Measurements from ENCODE around the gene SEH1L. TPM values are rescaled to one million over a fixed set of nuclear protein-coding genes. Genes with fewer than 3 reads are reported as not detected.
"Not testable (repeated sequence)": the region's sequence is repeated elsewhere in the genome, so short reads cannot be mapped to it uniquely, and the experiment has no call there.

SEH1L gene
- 34.3 and 39.4 TPM in 2 replicates for total RNA-seq

GRCh38 chr18:12947285-12948049 is at the start of gene SEH1L:
TSS of gene SEH1L (plus strand) at chr18:12948011. CDS start at chr18:12948122, 111 bp downstream.
- Histone ChIP-seq H3K4me3 (ENCODE audit: low read depth, low read length) (peak within 1 kb of the TSS; percentile 74), H3K36me3 (ENCODE audit: control insufficient read depth, insufficient read depth, low read length) (no peaks in the 10 kb centered on the region), H3K27me3 (ENCODE audit: control insufficient read depth, insufficient read depth, low read length) (no peaks in the 10 kb centered on the region)
- DNase-seq (ENCODE audit: low read depth) = peak; percentile 71
- TF ChIP-seq, protein P1, sequence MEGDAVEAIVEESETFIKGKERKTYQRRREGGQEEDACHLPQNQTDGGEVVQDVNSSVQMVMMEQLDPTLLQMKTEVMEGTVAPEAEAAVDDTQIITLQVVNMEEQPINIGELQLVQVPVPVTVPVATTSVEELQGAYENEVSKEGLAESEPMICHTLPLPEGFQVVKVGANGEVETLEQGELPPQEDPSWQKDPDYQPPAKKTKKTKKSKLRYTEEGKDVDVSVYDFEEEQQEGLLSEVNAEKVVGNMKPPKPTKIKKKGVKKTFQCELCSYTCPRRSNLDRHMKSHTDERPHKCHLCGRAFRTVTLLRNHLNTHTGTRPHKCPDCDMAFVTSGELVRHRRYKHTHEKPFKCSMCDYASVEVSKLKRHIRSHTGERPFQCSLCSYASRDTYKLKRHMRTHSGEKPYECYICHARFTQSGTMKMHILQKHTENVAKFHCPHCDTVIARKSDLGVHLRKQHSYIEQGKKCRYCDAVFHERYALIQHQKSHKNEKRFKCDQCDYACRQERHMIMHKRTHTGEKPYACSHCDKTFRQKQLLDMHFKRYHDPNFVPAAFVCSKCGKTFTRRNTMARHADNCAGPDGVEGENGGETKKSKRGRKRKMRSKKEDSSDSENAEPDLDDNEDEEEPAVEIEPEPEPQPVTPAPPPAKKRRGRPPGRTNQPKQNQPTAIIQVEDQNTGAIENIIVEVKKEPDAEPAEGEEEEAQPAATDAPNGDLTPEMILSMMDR (IDR thresholded peaks at IDR 0.05; ENCODE audit: insufficient read depth, low read length, poor library complexity, severe bottlenecking) = no peak

DNA sequence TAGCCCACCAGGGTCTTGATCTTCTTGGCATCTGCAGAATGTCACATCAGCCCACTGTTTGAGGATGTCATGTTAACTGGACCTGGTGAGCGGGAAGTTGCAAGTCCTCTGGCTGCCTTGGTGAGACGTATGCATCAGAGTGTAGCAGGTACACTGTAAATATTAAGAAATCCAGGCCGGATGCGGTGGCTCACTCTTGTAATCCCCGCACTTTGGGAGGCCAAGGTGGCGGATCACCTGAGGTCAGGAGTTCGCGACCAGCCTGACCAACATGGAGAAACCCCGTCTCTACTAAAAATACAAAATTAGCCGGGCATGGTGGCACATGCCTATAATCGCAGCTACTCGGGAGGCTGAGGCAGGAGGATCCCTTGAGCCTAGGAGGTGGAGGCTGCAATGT is 46.6 kb upstream of the SEH1L start:
- H3K4me3 ChIP-seq (ENCODE audit: low read depth, low read length); H3K27me3 ChIP-seq (ENCODE audit: control insufficient read depth, insufficient read depth, low read length); DNase-seq (ENCODE audit: low read depth); H3K36me3 ChIP-seq (ENCODE audit: control insufficient read depth, insufficient read depth, low read length): not testable (repeated sequence)

- TF ChIP-seq, protein P1 (IDR thresholded peaks at IDR 0.05; ENCODE audit: insufficient read depth, low read length, poor library complexity, severe bottlenecking) = no peak
- no peak overlapping the region for H3K4me3 ChIP-seq (ENCODE audit: low read depth, low read length)
- DNase-seq (ENCODE audit: low read depth) = no peak
These were observed 43.7 kb upstream of the SEH1L start for GRCh38 chr18:12904012-12904516.

DNA sequence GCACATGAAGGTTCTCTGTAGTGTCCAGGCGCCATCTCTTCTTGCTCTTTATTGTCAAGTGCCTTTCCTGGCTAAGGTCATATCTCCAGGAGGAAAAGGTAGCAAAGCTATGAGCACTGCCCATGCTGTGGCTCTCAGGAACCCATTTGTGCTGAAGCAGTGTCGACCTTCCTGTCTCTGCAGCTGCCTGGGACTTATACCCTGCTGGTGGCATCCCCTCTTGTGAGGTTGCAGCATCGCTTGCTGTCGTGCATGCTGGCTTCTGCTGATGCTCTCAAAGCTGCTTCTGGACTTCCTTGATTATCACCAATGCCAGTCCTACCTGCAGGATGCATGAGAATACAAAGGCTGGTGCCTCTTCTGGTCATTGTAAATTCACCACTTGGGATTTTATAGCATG is 41.7 kb upstream of the SEH1L start:
- DNase-seq (ENCODE audit: low read depth) = no peak
- no peaks in the 10 kb centered on the region for H3K36me3 ChIP-seq (ENCODE audit: control insufficient read depth, insufficient read depth, low read length)
- H3K4me3 ChIP-seq (ENCODE audit: low read depth, low read length) = no peak overlapping the region
- H3K27me3 ChIP-seq (ENCODE audit: control insufficient read depth, insufficient read depth, low read length) = peaks cover 6% of the 10 kb centered on the region
- TF ChIP-seq, protein P1 (IDR thresholded peaks at IDR 0.05; ENCODE audit: insufficient read depth, low read length, poor library complexity, severe bottlenecking) = no peak

More at GRCh38 chr18:12904012-12904516, 43.7 kb upstream of the SEH1L start:
- Histone ChIP-seq H3K36me3 (ENCODE audit: control insufficient read depth, insufficient read depth, low read length) (no peaks in the 10 kb centered on the region), H3K27me3 (ENCODE audit: control insufficient read depth, insufficient read depth, low read length) (peaks cover 5% of the 10 kb centered on the region)

DNA sequence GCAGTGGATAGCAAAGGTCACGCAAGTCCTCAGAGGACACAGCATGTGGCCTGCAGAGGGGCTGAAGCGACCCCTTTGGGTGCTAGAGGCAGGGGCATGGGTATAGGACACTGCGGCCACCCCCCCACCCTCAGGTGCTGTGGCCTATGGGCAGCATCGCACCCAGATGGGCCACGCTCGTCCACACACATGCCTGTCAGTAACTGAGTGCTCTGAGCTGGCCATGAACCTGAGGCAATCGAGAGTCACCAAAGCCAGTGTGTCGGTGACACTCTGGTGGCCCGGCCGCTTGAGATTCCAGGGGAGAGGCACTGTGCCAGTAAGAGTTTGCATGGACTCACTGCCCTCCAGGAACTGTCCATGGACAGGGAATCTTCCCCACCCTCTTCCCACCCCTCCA is 41.0 kb upstream of the SEH1L start:
- no peak overlapping the region for H3K4me3 ChIP-seq (ENCODE audit: low read depth, low read length)
- H3K27me3 ChIP-seq (ENCODE audit: control insufficient read depth, insufficient read depth, low read length) = peaks cover 13% of the 10 kb centered on the region
- no peak for DNase-seq (ENCODE audit: low read depth)
- TF ChIP-seq, protein P1 (IDR thresholded peaks at IDR 0.05; ENCODE audit: insufficient read depth, low read length, poor library complexity, severe bottlenecking) = no peak
- no peaks in the 10 kb centered on the region for H3K36me3 ChIP-seq (ENCODE audit: control insufficient read depth, insufficient read depth, low read length)

DNA sequence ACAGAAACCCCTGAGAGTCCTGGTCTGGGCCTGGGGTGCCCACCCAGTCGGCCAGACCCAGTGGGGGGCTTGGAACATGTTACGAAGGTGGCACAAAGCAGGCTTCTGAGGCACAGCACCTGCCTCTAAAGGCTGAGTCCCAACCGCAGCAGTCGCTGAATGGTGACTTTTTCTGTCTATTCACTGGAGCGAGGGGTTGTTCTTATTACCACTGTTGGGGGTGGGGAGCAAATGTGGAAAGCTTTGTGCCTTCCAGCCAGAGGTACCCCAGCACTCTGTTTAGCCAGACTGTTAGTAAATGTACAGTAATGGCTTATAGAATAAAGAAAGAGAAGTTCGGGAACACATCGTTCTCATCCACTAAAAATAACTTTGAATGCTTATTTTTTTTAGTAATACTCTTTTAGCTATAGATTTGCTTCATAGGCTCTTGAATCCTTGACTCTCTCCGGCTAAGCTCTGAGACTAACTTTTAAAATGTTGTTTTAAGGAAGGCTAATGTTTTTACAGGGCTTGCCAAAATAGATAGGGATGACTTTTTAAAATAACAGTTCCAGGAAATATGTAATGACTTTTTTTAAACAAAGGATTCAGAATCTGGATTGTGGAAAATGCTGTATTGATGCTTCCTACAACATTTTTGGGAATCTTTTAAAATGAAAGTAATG is 40.4 kb upstream of the SEH1L start:
- H3K27me3 ChIP-seq (ENCODE audit: control insufficient read depth, insufficient read depth, low read length) = peaks cover 19% of the 10 kb centered on the region
- no peaks in the 10 kb centered on the region for H3K36me3 ChIP-seq (ENCODE audit: control insufficient read depth, insufficient read depth, low read length)
- no peak for DNase-seq (ENCODE audit: low read depth)
- TF ChIP-seq, protein P1 (IDR thresholded peaks at IDR 0.05; ENCODE audit: insufficient read depth, low read length, poor library complexity, severe bottlenecking) = no peak
- H3K4me3 ChIP-seq (ENCODE audit: low read depth, low read length) = no peak overlapping the region

Measured in kidney epithelial cell (primary cell).